Fibroblast of lung (primary cell): ENCODE results near the gene VEGFA. TPM values are rescaled to one million over a fixed set of nuclear protein-coding genes. Genes with fewer than 3 reads are reported as not detected.

Source experiments
- DNase-seq, 2 donors: peaks; one replicate each; pipeline versions ENCODE4 v3.0.0 to v3.0.0-alpha.2; 2010; ENCODE audit warnings: low read depth in 2 of 2
- H2AFZ ChIP-seq: 2 replicates; pipeline ENCODE4 v1.5.1; 2012; ENCODE audit warnings: low read length, control low read depth, inconsistent platforms
- H3K27ac ChIP-seq: 2 replicates; pipeline ENCODE4 v1.5.1; 2011; ENCODE audit warnings: low read length, control low read depth; ENCODE audit not compliant: insufficient read depth
- H3K27me3 ChIP-seq: 2 replicates; pipeline ENCODE4 v1.5.1; 2011; ENCODE audit warnings: mild to moderate bottlenecking, low read length; ENCODE audit not compliant: control insufficient read depth, insufficient read depth
- H3K36me3 ChIP-seq: 2 replicates; pipeline ENCODE4 v1.5.1; 2011; ENCODE audit warnings: low read length; ENCODE audit not compliant: control insufficient read depth, insufficient read depth
- H3K4me1 ChIP-seq: 2 replicates; pipeline ENCODE4 v1.5.1; 2011; ENCODE audit warnings: low read length; ENCODE audit not compliant: control insufficient read depth, insufficient read depth; ENCODE audit errors: extremely low read depth
- H3K4me2 ChIP-seq: 2 replicates; pipeline ENCODE4 v1.5.1; 2011; ENCODE audit warnings: low read length, control low read depth; ENCODE audit not compliant: insufficient read depth; ENCODE audit errors: extremely low read depth
- H3K4me3 ChIP-seq, 4 experiments: fragments of 200-600 bp in 1 of 4; sonication (generic) in 1 of 4; replicated peaks in 1 of 4; 2 replicates each; pipeline ENCODE4 v1.5.1; 2011 to 2016; ENCODE audit warnings: low read length in 4 of 4, low read depth in 3 of 4, mild to moderate bottlenecking in 3 of 4, control low read depth in 2 of 4, inconsistent platforms in 1 of 4, mixed read lengths in 1 of 4; ENCODE audit not compliant: insufficient read depth in 1 of 4; ENCODE audit errors: control extremely low read depth in 1 of 4
- H3K79me2 ChIP-seq: 2 replicates; pipeline ENCODE4 v1.5.1; 2012; ENCODE audit warnings: mild to moderate bottlenecking, low read length, inconsistent platforms; ENCODE audit not compliant: control insufficient read depth, insufficient read depth
- H3K9ac ChIP-seq: 2 replicates; pipeline ENCODE4 v1.5.1; 2011; ENCODE audit warnings: mild to moderate bottlenecking, low read length, control low read depth; ENCODE audit not compliant: insufficient read depth
- H3K9me3 ChIP-seq: 2 replicates; pipeline ENCODE4 v1.5.1; 2012; ENCODE audit warnings: low read depth, low read length; ENCODE audit not compliant: control insufficient read depth, insufficient read depth
- H4K20me1 ChIP-seq: 2 replicates; pipeline ENCODE4 v1.5.1; 2011; ENCODE audit warnings: low read length; ENCODE audit not compliant: control insufficient read depth, insufficient read depth; ENCODE audit errors: extremely low read depth
- EZH2 ChIP-seq: IDR thresholded peaks from 2 replicates; pipeline ENCODE4 v1.5.1; 2012; ENCODE audit warnings: low read length, control low read depth, mild to moderate bottlenecking; ENCODE audit errors: missing control alignments
- polyA plus RNA-seq, 2 donors: library from polyadenylated mRNA; depleted of rRNA in 1 of 2; stranded (reverse) in 1 of 2; unstranded in 1 of 2; fragments of >200 nt; gene quantifications; 2 replicates each; pipeline ENCODE4 v1.2.1, GENCODE V29; 2011 to 2012; ENCODE audit warnings: missing spikeins in 1 of 2
- total RNA-seq: library from RNA; depleted of rRNA; stranded (reverse); fragments of >200 nt; gene quantifications from 2 replicates; pipeline ENCODE4 v1.2.1, GENCODE V29; 2014
- TF ChIP-seq, protein P1 (sequence below), 2 donors: IDR thresholded peaks in 1 of 2; conservative IDR thresholded peaks in 1 of 2; 1 replicate in 1 of 2; 2 replicates in 1 of 2; pipeline ENCODE4 v1.5.1; 2011 to 2012; ENCODE audit warnings: low read length in 2 of 2, control low read depth in 1 of 2, inconsistent platforms in 1 of 2, low read depth in 1 of 2, mild to moderate bottlenecking in 1 of 2

The VEGFA gene
- total and polyA plus RNA-seq, 2 donors (not counting 1 experiment from before 2014, with no cell fraction given): 111 to 150 TPM

DNA sequence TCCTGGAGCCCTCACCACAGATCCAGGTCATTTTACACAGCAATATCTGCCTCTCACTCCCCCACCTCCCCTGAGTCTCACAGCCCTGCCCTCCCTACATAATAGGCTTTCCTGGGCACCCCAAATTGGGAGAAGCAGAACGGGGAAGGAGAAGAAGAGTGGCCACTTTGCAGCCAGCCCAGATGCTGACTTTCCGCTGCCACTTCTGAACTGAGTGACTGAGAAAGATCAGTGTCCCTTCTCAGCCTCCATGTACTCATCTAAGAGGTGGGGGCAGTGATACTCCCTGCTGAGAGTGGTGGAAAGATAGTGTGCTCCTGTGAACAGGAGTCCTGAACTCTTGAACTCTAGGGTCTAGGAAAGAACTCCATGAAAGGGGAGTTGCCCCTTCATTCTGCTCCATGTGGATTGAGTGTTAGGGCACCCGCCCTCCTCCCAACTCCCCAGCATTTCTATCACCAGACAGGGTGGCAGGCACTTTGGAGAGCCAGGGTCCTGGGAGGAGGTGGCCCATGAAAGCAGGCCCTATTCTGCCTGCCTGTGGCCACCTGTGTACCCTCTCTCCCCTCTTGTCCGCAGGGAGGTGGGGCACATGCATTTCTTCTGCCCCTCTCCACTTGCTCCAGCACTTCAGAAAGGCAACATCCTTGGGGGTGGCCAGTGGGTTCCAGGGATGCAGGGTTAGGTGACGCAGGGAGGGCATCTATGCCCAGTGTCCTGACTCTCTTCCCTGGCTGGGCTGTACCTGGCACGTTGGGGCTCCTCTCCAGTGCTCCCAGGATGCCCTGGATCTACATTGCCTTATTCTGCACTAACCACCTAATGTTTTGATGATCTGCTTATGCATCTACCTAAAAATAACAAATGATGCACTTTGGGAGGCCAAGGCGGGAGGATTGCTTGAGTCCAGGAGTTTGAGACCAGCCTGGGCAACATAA is 44.1 kb upstream of the VEGFA start:
- Histone ChIP-seq H3K4me1 (peaks cover 7% of the 10 kb centered on the region), H3K27ac (no peak overlapping the region), H3K9me3 (no peaks in the 10 kb centered on the region), H3K27me3 (peaks cover 9% of the 10 kb centered on the region), H3K36me3 (no peaks in the 10 kb centered on the region), H3K79me2 (no peaks in the 10 kb centered on the region), H4K20me1 (no peaks in the 10 kb centered on the region), H2AFZ (no peak overlapping the region), H3K4me3 (no peak overlapping the region), H3K9ac (no peak overlapping the region), H3K4me2 (no peak overlapping the region)
- DNase-seq: no peak
- no peak for TF ChIP-seq EZH2
- TF ChIP-seq, protein P1, sequence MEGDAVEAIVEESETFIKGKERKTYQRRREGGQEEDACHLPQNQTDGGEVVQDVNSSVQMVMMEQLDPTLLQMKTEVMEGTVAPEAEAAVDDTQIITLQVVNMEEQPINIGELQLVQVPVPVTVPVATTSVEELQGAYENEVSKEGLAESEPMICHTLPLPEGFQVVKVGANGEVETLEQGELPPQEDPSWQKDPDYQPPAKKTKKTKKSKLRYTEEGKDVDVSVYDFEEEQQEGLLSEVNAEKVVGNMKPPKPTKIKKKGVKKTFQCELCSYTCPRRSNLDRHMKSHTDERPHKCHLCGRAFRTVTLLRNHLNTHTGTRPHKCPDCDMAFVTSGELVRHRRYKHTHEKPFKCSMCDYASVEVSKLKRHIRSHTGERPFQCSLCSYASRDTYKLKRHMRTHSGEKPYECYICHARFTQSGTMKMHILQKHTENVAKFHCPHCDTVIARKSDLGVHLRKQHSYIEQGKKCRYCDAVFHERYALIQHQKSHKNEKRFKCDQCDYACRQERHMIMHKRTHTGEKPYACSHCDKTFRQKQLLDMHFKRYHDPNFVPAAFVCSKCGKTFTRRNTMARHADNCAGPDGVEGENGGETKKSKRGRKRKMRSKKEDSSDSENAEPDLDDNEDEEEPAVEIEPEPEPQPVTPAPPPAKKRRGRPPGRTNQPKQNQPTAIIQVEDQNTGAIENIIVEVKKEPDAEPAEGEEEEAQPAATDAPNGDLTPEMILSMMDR (conservative IDR thresholded peaks at IDR 0.05 in 1 of 2, IDR thresholded peaks at IDR 0.05 in 1 of 2; ENCODE audit: low read depth in 1 of 2, low read length in 2 of 2): no peak

DNA sequence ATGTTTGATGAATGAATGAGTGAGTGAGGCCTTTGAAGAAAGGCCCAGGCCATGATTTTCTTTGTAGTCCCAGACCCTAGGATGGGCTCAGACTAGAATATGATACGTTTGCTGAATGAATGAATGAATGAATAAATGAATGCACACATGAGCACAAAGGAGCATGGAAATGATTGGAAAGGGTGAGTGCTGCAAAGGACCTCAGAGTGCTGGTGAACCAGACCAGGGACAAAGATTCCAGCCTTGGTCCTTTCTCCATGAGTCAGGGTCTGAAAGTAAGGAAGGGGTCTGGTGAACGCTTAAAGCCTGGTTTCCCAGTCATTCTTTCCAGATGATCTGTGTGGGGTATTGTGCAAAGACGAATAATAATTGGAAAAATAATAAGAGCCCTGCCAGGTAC is 42.4 kb upstream of the VEGFA start:
- H3K27me3 ChIP-seq: peaks cover 5% of the 10 kb centered on the region
- H3K4me3 ChIP-seq: no peak overlapping the region
- no peak for TF ChIP-seq EZH2
- TF ChIP-seq, protein P1 (conservative IDR thresholded peaks at IDR 0.05 in 1 of 2, IDR thresholded peaks at IDR 0.05 in 1 of 2; ENCODE audit: low read depth in 1 of 2, low read length in 2 of 2): no peak
- no peak overlapping the region for H3K9ac ChIP-seq
- H2AFZ ChIP-seq: no peak overlapping the region
- peaks cover 7% of the 10 kb centered on the region for H3K4me1 ChIP-seq
- DNase-seq: no peak
- H3K27ac ChIP-seq: no peak overlapping the region
- H3K36me3 ChIP-seq: no peaks in the 10 kb centered on the region
- no peaks in the 10 kb centered on the region for H4K20me1 ChIP-seq
- no peaks in the 10 kb centered on the region for H3K9me3 ChIP-seq
- no peak overlapping the region for H3K4me2 ChIP-seq
- H3K79me2 ChIP-seq: no peaks in the 10 kb centered on the region

DNA sequence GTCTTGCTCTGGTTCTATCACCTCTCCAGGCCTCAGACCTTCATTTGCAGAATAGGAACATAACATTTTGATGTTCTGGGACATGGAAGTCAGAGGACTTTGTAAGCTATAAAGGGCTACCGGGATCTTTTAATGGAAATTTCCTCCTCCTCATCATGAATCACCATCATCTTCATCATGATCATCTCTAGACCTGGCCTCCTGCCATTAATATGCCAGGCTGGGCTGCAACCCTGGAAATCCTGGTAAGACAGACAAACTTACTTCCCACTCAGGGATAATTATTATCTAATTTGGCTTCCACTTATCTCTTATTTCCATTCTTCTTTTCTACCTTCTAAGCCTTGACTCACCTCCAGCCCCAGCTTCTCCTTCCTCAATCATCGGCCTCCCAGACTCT is 41.4 kb upstream of the VEGFA start:
- H3K36me3 ChIP-seq: no peaks in the 10 kb centered on the region
- no peak for TF ChIP-seq EZH2
- TF ChIP-seq, protein P1 (conservative IDR thresholded peaks at IDR 0.05 in 1 of 2, IDR thresholded peaks at IDR 0.05 in 1 of 2; ENCODE audit: low read depth in 1 of 2, low read length in 2 of 2): no peak
- peaks cover 6% of the 10 kb centered on the region for H3K27me3 ChIP-seq
- H3K4me1 ChIP-seq: peaks cover 7% of the 10 kb centered on the region
- DNase-seq: no peak
- no peak overlapping the region for H3K27ac ChIP-seq
- H3K4me3 ChIP-seq: no peak overlapping the region
- no peaks in the 10 kb centered on the region for H3K79me2 ChIP-seq
- H4K20me1 ChIP-seq: no peaks in the 10 kb centered on the region
- H3K4me2 ChIP-seq: no peak overlapping the region
- no peaks in the 10 kb centered on the region for H3K9me3 ChIP-seq
- H2AFZ ChIP-seq: no peak overlapping the region
- no peak overlapping the region for H3K9ac ChIP-seq
